HCT116 (cell line): ENCODE measurements around the gene AMOT. TPM values are rescaled to one million over a fixed set of nuclear protein-coding genes. Genes with fewer than 3 reads are reported as not detected.

Source experiments
- ATAC-seq: fragments of 200-7000 bp; cut with Tn5 transposase; 2 replicates; pipeline ENCODE4 v1.9.1; 2020; ENCODE audit warnings: mild to moderate bottlenecking, moderate library complexity
- BruUV-seq: library from RNA; stranded (reverse); fragments of 400-500 nt; replicated peaks from 2 replicates; lab custom pipeline; 2021; lab: Mats Ljungman, UMichigan
- CTCF ChIA-PET: fragments of 300-600 bp; sonication (Branson Sonifier 250); formaldehyde crosslinking; loops from one replicate; lab custom pipeline; 2021; ENCODE audit warnings: antibody characterized with exemption; lab: Charles Lee
- POLR2A ChIA-PET: fragments of 300-600, 350-600 bp; sonication (Branson Sonifier 250); formaldehyde crosslinking; loops from one replicate; lab custom pipeline; 2021; ENCODE audit warnings: antibody characterized with exemption; lab: Charles Lee
- RAD21 ChIA-PET, 2 experiments: fragments of 300-600 bp; sonication (Branson Sonifier 250); formaldehyde crosslinking; loops; one replicate each; lab custom pipeline; 2023; ENCODE audit warnings: low total read pairs in 2 of 2; ENCODE audit not compliant: uncharacterized antibody in 2 of 2, unreplicated experiment in 2 of 2, low non-redundant PET in 1 of 2; lab: Charles Lee
- DNase-seq: peaks from one replicate; pipeline ENCODE4 v3.0.0-alpha.2; 2010; ENCODE audit warnings: low read depth, low spot score
- H2AFZ ChIP-seq: fragments of 200-600 bp; shearing (Covaris generic), sonication (generic); 2 replicates; pipeline ENCODE4 v1.6.1; 2017; ENCODE audit warnings: low read depth, mixed run types, mixed read lengths, antibody characterized with exemption, low read length; ENCODE audit not compliant: poor library complexity, severe bottlenecking
- H3K27ac ChIP-seq: 2 replicates; pipeline ENCODE4 v1.5.1; 2012; ENCODE audit warnings: low read depth, low read length
- H3K27me3 ChIP-seq: fragments of 200-600 bp; sonication (generic); 2 replicates; pipeline ENCODE4 v1.6.1; 2016; ENCODE audit warnings: mixed run types, low read length, mixed read lengths; ENCODE audit not compliant: insufficient read depth
- H3K36me3 ChIP-seq, 2 experiments: fragments of 200-500 bp in 1 of 2; fragments of 200-600 bp in 1 of 2; sonication (Bioruptor generic) in 1 of 2; sonication (generic) in 1 of 2; 2 replicates each; pipeline versions ENCODE4 v1.5.1 to v1.6.1; 2014 to 2016; ENCODE audit warnings: low read length in 2 of 2, inconsistent platforms in 1 of 2, mixed read lengths in 1 of 2, mixed run types in 1 of 2; ENCODE audit not compliant: insufficient read depth in 2 of 2, control insufficient read depth in 1 of 2
- H3K4me1 ChIP-seq, 2 experiments: fragments of 200-600 bp in 1 of 2; sonication (generic) in 1 of 2; 2 replicates each; pipeline versions ENCODE4 v1.5.1 to v1.6.1; 2012 to 2017; ENCODE audit warnings: low read length in 2 of 2, inconsistent platforms in 1 of 2, mild to moderate bottlenecking in 1 of 2, mixed read lengths in 1 of 2, mixed run types in 1 of 2, moderate library complexity in 1 of 2; ENCODE audit not compliant: insufficient read depth in 2 of 2, control insufficient read depth in 1 of 2
- H3K4me2 ChIP-seq: fragments of 200-600 bp; sonication (generic); 2 replicates; pipeline ENCODE4 v1.6.1; 2017; ENCODE audit warnings: mixed run types, low read length, mixed read lengths
- H3K4me3 ChIP-seq, 2 experiments: fragments of 200-600 bp in 1 of 2; sonication (generic) in 1 of 2; replicated peaks in 1 of 2; 2 replicates each; pipeline ENCODE4 v1.5.1; 2011 to 2016; ENCODE audit warnings: low read length in 2 of 2, control low read depth in 1 of 2, low read depth in 1 of 2, mild to moderate bottlenecking in 1 of 2, mixed read lengths in 1 of 2, mixed run types in 1 of 2
- H3K79me2 ChIP-seq: fragments of 200-600 bp; sonication (generic); 2 replicates; pipeline ENCODE4 v1.6.1; 2017; ENCODE audit warnings: mild to moderate bottlenecking, mixed run types, low read length, moderate library complexity, mixed read lengths; ENCODE audit not compliant: insufficient read depth
- H3K9ac ChIP-seq: fragments of 200-600 bp; sonication (generic); 2 replicates; pipeline ENCODE4 v1.6.1; 2016; ENCODE audit warnings: low read length, mixed read lengths
- H3K9me2 ChIP-seq: fragments of 200-600 bp; sonication (generic), shearing (Covaris generic); 2 replicates; pipeline ENCODE4 v1.6.1; 2017; ENCODE audit warnings: mixed run types, mild to moderate bottlenecking, moderate library complexity; ENCODE audit not compliant: insufficient read depth
- H3K9me3 ChIP-seq, 2 experiments: fragments of 200-500 bp in 1 of 2; fragments of 200-600 bp in 1 of 2; sonication (Bioruptor generic) in 1 of 2; sonication (generic) in 1 of 2; 2 replicates each; pipeline ENCODE4 v1.6.1; 2014 to 2017; ENCODE audit warnings: low read length in 2 of 2, mixed read lengths in 2 of 2, inconsistent platforms in 1 of 2, low read depth in 1 of 2, mild to moderate bottlenecking in 1 of 2, mixed run types in 1 of 2, moderate library complexity in 1 of 2; ENCODE audit not compliant: control insufficient read depth in 1 of 2, insufficient read depth in 1 of 2
- H4K20me1 ChIP-seq: fragments of 200-600 bp; sonication (generic), shearing (Covaris generic); 2 replicates; pipeline ENCODE4 v1.6.1; 2017; ENCODE audit warnings: mixed run types, mild to moderate bottlenecking, moderate library complexity; ENCODE audit not compliant: insufficient read depth
- CBX3 ChIP-seq: IDR thresholded peaks from 2 replicates; pipeline ENCODE4 v1.6.1; 2012; ENCODE audit warnings: low read depth
- CEBPB ChIP-seq: IDR thresholded peaks from 2 replicates; pipeline ENCODE4 v1.6.1; 2012; ENCODE audit warnings: low read depth
- CTCF ChIP-seq, 3 experiments: fragments of 200-600 bp in 1 of 3; sonication (generic) in 1 of 3; IDR thresholded peaks in 2 of 3; conservative IDR thresholded peaks in 1 of 3; 2 replicates each; pipeline ENCODE4 v1.5.1; 2012 to 2017; ENCODE audit warnings: low read depth in 2 of 3, low read length in 2 of 3, antibody characterized with exemption in 1 of 3, borderline replicate concordance in 1 of 3, control low read depth in 1 of 3, mild to moderate bottlenecking in 1 of 3, mixed read lengths in 1 of 3, mixed run types in 1 of 3, moderate library complexity in 1 of 3; ENCODE audit not compliant: insufficient read depth in 1 of 3
- ELF1 ChIP-seq: IDR thresholded peaks from 2 replicates; pipeline ENCODE4 v1.6.1; 2012; ENCODE audit warnings: low read depth, borderline replicate concordance
- EZH2 ChIP-seq: fragments of 200-600 bp; sonication (generic); IDR thresholded peaks from 2 replicates; pipeline ENCODE4 v1.6.1; 2017; ENCODE audit warnings: antibody characterized with exemption, mixed run types
- JUND ChIP-seq: IDR thresholded peaks from 2 replicates; pipeline ENCODE4 v1.6.1; 2012
- POLR2A ChIP-seq: IDR thresholded peaks from 2 replicates; pipeline ENCODE4 v1.7.0; 2011; ENCODE audit warnings: borderline replicate concordance; ENCODE audit not compliant: insufficient read depth, insufficient read length; ENCODE audit errors: extremely low read depth
- POLR2AphosphoS5 ChIP-seq: IDR thresholded peaks from 2 replicates; pipeline ENCODE4 v1.6.1; 2011; ENCODE audit warnings: mild to moderate bottlenecking, low read depth, low read length, moderate library complexity
- REST ChIP-seq: IDR thresholded peaks from 2 replicates; pipeline ENCODE4 v1.6.1; 2012; ENCODE audit warnings: low read depth
- YY1 ChIP-seq: IDR thresholded peaks from 2 replicates; pipeline ENCODE4 v1.6.1; 2011; ENCODE audit warnings: low read length, low read depth, moderate library complexity, mild to moderate bottlenecking; ENCODE audit not compliant: insufficient replicate concordance; ENCODE audit errors: extremely low read depth
- ZFX ChIP-seq: fragments of 450-650 bp; IDR thresholded peaks from 2 replicates; pipeline ENCODE4 v1.6.1; 2017
- ZNF274 ChIP-seq: fragments of 200-500 bp; sonication (Bioruptor generic); IDR thresholded peaks from 2 replicates; pipeline ENCODE4 v1.6.1; 2014; ENCODE audit warnings: mild to moderate bottlenecking, low read depth, low read length, inconsistent platforms
- intact Hi-C: fragments of 100-400 bp; cut with micrococcal nuclease; formaldehyde crosslinking; loops from 2 replicates; pipeline ENCODE4 v1.10.0; 2022
- total RNA-seq: library from RNA; stranded (reverse); gene quantifications from one replicate; pipeline ENCODE4 v1.2.1, GENCODE V29; 2021; ENCODE audit not compliant: unreplicated experiment

The AMOT gene
- total RNA-seq, 1 experiment from 2014 or later, result 7.7 TPM

- Histone ChIP-seq H3K27me3 (no peaks in the 10 kb centered on the region), H2AFZ (no peak overlapping the region), H3K9me2 (no peaks in the 10 kb centered on the region), H3K36me3 (no peaks in the 10 kb centered on the region), H3K9ac (no peak overlapping the region), H3K4me2 (no peak overlapping the region), H3K27ac (no peak overlapping the region), H4K20me1 (no peaks in the 10 kb centered on the region), H3K79me2 (no peaks in the 10 kb centered on the region), H3K9me3 (no peaks in the 10 kb centered on the region), H3K4me1 (peaks cover 0 to 3% of the 10 kb centered on the region in 2 experiments; a peak in 1 of 4 replicates), H3K4me3 (no peak overlapping the region)
- CTCF ChIA-PET, result no interaction called here
- POLR2A ChIA-PET, result no interaction called here
- intact Hi-C loops, result no loop called here
- no peak for DNase-seq
- RAD21 ChIA-PET, result no interaction called here
- BruUV-seq, result no TSS peak
- TF ChIP-seq EZH2, result no peak
- no peak for TF ChIP-seq ELF1
- TF ChIP-seq CBX3, result no peak
- TF ChIP-seq POLR2AphosphoS5, result no peak
- no peak for TF ChIP-seq POLR2A
- TF ChIP-seq ZFX, result no peak
- no peak for TF ChIP-seq CTCF (IDR thresholded peaks at IDR 0.05 in 2 of 3, conservative IDR thresholded peaks at IDR 0.05 in 1 of 3; ENCODE audit: borderline replicate concordance in 1 of 3, insufficient read depth in 1 of 3, low read depth in 2 of 3, low read length in 2 of 3)
- TF ChIP-seq JUND, result no peak
- TF ChIP-seq ZNF274, result no peak
- no peak for TF ChIP-seq YY1
- TF ChIP-seq CEBPB, result no peak
- TF ChIP-seq REST, result no peak
- no peak for ATAC-seq
These were observed 24.9 kb upstream of the AMOT start for GRCh38 chrX:112865464-112866025.
